ENCODE data around the gene GIMAP2.
"Not testable (repeated sequence)": the region's sequence is repeated elsewhere in the genome, so short reads cannot be mapped to it uniquely, and the experiment has no call there.

Gene GIMAP2

DNA sequence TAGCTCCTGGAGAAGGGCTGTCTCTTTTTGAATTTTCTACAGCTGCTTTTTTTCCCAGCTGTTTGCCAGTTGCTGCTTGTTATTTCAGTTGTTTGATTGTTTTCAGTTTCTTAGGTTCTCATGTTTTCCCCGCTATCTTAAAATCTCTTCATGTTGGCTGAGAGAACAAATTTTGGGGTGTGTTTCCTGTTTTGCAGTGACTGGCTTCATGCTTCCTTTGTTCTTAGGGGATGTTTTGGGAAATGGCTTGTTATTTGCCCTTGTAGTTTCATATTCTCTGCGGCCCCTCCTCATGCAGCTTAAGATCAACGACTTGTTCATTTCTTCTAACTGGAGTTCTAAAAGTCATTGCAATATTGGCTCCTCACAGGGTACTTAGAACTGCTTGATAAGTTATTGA, 8.7 kb upstream of the GIMAP2 start:
- DNase-seq (ENCODE audit: low read depth, low spot score): not testable (repeated sequence)

DNA sequence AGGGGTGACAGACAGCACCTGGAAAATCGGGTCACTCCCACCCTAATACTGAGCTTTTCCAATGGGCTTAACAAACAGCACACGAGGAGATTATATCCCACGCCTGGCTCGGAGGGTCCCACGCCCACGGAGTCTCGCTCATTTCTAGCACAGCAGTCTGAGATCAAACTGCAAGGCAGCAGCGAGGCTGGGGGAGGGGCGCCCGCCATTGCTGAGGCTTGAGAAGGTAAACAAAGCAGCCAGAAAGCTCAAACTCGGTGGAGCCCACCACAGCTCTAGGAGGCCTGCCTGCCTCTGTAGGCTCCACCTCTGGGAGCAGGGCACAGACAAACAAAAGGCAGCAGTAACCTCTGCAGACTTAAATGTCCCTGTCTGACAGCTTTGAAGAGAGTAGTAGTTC, 6.9 kb upstream of the GIMAP2 start:
- not testable (repeated sequence) for DNase-seq (ENCODE audit: low read depth, low spot score)

DNA sequence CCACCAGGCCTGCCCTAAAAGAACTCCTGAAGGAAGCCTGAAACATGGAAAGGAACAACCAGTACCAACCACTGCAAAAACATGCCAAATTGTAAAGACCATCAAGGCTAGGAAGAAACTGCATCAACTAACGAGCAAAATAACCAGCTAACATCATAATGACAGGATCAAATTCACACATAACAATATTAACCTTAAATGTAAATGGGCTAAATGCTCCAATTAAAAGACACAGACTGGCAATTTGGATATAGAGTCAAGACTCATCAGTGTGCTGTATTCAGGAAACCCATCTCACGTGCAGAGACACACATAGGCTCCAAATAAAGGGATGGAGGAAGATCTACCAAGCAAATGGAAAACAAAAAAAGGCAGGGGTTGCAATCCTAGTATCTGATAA, 5.1 kb upstream of the GIMAP2 start:
- not testable (repeated sequence) for DNase-seq (ENCODE audit: low read depth, low spot score)

DNA sequence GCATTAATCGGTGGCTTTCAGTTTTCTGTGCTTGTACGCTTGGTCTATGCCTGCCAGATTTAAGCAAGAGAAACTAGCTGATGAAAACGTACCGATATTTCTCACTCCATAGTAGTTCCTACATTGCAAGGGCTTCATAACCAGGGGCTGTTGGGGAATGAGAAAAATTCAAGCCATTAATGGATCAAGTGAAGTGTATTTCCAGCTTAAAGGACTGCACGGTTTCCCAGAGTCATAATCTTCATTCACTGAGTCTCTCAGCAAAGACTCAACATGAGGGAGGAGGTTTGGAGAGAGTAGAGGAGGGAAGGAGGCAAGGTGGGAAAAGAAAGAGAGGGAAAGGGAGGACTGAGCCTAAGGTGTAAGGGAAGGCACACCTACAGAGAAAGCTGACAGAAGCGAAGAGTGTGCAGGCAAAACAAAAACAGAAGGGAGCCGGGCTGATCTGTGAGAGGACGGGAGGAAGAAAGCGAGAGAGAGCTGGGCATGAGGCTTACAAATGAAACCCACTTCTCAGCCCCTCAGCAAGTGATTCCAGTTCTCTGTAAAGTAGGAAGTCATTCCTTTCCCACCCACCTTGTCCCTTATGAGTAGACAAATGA, 625 bp downstream of the GIMAP2 start:
- no peak for DNase-seq (ENCODE audit: low read depth, low spot score)

DNA sequence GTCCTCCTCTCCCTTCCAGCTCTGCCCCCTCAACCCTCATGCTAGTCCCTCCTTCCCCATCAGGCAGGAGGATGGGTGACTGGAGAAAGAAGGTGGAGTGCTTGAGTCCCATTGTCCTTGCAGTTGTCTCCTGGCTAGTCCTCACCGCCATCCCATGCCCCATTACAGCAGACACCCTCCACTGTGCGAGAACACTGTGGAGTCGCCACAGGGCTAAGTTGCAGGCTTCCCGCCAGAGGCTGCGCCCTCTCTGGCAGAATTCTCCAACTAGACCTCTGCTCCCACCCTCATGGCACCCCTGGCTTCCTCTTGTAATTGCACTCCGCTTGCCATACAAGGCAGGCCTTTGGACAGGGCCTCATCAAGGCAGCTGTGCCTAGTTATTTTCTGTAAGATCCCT, 3.1 kb downstream of the GIMAP2 start:
- DNase-seq (ENCODE audit: low read depth, low spot score): no peak

DNA sequence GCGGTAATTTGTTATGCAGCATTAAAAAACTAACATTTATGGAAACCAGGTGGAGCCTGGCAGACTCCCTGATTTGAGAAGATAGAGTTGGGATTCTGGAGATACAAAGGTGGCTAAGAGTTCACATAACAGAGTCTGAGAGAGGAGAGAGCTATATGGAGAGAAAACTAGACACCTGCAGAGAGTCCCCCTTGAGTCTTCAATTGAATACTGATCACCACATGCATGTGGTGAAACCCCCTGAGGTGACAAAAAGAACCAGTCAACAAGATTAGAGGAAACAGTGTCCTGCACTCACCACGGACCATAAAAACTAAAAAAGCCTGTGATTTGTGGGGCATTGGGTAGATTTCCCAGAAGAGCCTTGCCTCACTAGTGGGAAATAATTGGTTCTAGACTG, 10.1 kb downstream of the GIMAP2 start:
- no peak for DNase-seq (ENCODE audit: low read depth, low spot score)

DNA sequence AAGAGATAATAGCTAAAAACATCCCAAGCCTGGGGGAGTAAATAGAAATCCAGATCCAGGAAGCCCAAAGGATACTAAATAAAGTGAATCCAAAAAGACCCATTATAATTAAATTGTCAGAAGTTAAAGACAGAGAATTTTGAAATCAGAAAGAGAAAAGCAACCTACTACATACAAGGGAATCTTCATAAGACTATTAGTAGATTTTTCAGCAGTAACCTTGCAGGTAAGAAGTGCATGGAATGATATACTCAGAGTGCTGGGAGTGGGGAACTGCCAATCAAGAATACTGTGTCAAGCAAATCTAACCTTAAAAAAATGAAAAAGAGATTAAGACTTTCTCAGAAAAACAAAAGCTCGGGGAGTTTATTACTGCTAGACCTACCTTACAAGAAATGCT, 17.7 kb downstream of the GIMAP2 start:
- no peak for DNase-seq (ENCODE audit: low read depth, low spot score)

DNA sequence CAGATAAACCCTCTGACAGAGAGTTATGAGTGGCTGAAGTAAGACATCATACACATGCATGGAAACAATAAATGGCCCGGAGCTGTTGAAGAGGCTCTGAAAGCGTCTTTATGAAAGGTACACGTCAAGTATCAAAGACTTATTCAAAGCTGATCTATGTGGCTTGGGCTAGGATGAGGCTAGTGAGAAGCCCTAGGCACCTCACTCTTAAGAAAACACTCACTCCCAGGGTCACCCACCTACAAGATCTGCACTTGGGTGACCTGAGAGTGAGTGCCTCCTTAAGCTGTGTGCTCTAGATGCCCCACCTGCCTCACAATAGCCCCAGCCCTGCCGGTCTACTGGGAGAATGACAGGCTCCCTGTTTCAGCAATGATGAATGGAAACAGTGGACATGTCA, 29.8 kb downstream of the GIMAP2 start:
- DNase-seq (ENCODE audit: low read depth, low spot score): no peak

DNA sequence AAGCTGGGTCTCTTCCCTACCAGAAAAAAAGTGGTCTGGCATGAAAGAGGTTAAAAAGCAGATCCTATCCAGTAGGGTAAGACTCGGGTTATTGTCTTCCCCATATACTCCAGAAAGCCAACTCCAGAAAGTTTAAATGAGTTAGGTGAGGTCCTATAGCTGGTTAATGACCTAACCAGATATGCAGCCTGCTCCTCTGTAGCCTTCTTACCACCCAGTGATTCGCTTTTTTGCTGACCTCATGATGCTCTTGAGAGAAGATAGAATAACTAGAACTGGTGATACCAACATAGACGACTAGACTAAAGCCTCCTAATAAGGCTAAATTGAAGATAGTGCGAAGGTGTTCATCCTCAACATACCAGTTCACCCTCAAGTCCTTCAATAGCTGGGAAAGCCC, 30.2 kb downstream of the GIMAP2 start:
- DNase-seq (ENCODE audit: low read depth, low spot score): no peak

DNA sequence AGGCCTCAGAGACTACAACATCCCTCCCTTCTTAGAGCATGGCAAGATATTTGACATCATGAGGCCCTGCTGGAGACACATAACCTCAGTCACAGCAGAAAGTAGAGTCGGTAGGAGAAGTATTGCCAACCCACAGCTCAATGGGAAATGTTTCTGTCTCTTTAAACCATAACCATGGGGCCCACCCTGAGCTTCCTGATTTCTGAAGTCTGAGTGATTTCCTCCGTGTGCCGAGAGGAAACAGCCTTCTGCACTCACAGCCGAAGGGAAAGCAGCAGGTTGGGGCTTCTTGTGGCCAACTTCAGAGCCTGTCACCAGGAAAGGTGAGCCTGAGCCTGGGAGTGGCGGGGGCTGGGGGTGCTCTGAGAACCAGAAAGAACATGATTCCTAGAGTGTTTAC, 30.9 kb downstream of the GIMAP2 start, which contains the start of gene GIMAP1:
Gene GIMAP1, plus strand, starts transcription at position 246 of the 400 bp plus-strand sequence. CDS start 2,435 bp downstream, outside the sequence.
- DNase-seq (ENCODE audit: low read depth, low spot score): no peak

DNA sequence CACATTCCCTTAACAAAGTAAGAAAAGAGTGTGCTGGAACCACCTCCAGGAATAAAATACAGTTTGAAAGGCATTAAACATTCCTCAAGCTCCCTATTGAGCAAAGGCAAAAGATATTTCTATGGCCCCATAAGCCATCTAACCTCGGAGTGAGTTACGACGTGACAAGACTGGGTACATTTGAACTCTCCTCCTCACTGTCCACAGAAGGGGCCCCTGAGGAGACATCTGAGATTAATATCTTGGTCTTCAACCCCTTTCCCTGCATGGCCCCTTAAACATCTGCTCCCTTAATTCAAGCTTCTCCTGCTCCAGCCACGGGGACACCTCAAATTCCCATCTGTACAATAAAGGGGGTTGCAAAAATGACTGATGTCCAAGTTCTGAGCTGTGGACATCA, 31.4 kb downstream of the GIMAP2 start:
- no peak for DNase-seq (ENCODE audit: low read depth, low spot score)

DNA sequence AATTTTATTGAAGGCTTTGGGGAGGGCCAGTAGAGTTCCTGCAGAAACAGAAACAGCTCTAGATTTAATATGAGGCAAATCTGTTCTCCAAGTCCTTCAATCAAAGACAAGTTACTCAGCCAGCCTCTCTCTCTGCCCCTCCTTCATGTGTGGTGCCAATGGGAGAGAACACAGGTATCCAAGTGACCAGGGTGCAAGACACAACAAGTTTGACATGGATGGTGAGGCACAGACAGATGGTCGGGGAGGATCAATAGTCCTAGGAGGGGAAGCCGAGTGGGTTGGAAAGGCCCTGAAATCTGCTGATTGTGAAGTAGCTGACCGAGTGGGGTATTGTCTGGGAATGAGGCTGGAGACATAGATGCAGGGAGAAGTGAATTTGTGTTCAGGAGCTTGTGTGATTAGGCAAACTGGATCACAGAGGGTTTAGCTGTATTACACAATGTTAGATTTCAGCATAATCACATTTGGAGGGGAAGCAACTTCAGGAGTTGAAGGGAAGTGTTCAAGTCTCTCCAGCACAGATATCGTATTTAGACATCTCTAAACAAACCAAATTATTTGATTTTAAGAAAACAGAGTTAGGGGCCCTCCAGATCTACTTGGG, 32.4 kb downstream of the GIMAP2 start:
- DNase-seq (ENCODE audit: low read depth, low spot score): no peak

DNA sequence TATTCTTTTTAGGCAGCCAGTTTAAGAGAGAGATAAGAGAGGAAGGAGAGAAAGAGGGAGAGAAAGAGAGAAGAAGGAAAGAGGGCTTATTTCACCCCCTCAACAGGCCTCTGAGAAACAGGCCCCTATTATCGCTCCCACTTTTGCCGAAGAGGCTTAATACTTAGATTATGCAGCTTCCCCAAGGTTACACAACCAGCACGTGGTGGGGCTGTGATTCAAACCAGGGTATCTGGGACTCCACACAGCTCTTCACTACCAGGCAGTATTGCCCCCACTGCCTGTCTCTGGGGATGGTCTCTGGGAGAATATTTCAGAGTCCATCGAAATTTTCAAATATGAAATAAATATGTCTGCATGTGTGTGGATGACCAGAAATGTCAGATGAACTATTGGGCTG, 33.9 kb downstream of the GIMAP2 start:
- no peak for DNase-seq (ENCODE audit: low read depth, low spot score)

DNA sequence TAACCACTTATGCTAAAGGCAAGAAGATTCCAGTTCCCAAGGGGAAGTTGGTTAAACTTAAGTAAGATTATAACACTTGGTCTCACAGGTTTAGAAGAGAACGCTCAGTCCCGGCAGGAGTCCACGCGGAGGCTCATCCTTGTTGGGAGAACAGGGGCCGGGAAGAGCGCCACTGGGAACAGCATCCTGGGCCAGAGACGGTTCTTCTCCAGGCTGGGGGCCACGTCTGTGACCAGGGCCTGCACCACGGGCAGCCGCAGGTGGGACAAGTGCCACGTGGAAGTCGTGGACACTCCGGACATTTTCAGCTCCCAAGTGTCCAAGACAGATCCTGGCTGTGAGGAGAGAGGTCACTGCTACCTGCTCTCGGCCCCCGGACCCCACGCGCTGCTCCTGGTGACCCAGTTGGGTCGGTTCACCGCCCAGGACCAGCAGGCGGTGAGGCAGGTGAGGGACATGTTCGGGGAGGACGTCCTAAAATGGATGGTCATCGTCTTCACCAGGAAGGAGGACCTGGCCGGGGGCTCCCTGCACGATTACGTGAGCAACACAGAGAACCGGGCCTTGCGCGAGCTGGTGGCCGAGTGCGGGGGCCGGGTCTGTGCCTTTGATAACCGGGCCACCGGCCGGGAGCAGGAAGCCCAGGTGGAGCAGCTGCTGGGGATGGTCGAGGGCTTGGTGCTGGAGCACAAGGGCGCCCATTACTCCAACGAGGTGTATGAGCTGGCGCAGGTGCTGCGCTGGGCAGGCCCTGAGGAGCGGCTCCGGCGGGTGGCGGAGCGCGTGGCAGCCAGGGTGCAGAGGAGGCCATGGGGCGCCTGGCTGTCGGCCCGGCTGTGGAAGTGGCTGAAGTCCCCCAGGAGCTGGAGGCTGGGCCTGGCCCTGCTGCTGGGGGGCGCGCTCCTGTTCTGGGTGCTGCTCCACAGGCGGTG, 34.7 kb downstream of the GIMAP2 start:
- no peak for DNase-seq (ENCODE audit: low read depth, low spot score)

DNA sequence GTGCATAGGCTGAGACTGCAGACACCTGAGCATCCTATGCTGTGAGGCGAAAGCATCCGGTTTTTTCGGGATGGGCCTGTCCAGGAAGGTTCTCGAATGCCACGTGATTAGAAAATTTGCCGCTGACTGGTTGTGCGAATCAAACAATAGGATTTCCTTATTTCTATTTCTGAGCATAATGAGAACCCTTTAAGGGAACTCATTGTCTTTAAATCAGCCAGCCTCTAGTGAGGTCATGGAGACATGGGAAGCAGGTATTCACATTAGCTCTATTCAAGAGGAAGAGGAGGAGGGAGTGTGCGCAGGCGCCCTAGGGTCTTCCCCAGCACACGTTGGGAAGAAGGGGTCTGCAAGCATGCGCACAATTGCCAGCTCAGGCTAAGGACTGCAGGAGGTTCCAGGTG, 36.5 kb downstream of the GIMAP2 start:
- no peak for DNase-seq (ENCODE audit: low read depth, low spot score)

DNA sequence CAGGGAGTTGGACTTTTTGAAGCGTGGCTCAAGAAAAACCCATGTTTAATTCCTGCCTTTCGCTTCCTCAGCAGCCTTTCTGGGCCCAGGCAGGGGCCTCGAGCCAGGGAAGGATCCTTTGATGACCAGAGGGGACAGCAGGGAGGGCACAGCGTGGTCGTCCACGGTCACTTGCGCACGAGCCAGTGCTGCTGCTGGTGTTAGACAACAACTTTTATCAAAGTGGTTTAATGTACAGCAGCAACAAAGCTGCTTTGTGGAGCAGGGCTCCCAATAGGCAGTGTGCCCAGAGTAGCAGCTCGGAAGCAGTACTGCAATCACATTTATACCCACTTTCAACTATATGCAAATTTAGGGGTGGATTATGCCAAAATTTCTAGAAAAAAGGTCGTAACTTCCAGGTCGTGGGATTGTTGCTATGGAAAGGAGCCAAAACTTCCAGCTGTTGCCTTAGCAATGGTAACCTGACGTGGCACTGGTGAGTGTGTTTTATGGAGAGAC, 37.0 kb downstream of the GIMAP2 start:
- DNase-seq (ENCODE audit: low read depth, low spot score): no peak

DNA sequence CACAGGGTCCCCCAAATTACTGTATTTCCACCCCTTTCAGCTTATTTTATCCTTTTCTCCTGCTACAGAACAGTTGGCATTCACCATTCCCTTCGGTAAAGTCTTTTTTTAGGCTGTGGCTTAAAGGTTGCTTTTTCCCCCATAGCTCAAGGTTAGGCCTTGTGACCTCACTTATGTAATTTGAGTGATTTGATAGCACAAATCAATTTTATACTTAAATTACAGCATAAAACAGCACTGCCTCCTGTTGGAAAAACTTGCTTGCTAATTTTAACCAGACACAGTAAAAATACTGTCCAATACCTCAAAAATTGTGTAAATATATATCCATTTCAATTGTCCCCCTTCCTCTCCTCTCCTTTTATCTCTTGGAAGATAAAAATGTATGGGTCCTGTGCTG, 38.0 kb downstream of the GIMAP2 start:
- DNase-seq (ENCODE audit: low read depth, low spot score): no peak

DNA sequence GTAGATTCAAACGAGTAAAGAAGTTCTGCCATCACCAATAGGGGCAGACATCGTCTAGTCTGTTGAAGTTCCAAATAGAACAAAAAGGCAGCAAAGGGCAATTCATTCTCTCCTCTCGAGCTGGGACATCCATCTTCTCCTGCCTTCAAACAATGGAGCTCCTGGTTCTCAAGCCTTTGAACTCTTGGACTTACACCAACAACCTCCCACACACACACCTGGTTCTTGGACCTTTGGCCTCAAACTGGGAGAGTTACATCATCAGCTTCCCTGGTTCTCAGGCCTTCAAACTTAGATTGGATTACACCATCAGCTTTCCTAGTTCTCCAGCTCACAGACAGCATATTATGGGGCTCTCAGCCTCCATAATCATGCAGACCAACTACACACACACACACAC, 41.9 kb downstream of the GIMAP2 start:
- no peak for DNase-seq (ENCODE audit: low read depth, low spot score)

DNA sequence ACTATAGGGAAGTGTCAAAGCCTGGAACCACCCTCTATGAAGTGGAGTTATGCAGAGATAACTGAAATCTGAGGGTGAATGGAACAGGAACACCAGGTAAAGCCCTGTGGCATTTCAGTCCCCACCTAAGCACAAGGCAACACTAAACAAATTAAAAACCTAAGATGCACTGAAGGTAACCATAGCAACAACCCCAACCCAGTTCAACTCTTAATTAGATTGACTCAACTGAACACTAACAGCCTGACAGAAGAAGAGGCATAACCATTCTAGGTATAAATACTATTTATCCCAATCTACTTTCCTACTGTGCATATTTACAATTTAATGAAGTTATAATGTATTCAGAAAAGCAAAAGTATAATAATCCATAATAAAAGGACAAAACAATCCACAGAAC, 42.5 kb downstream of the GIMAP2 start:
- DNase-seq (ENCODE audit: low read depth, low spot score): no peak

DNA sequence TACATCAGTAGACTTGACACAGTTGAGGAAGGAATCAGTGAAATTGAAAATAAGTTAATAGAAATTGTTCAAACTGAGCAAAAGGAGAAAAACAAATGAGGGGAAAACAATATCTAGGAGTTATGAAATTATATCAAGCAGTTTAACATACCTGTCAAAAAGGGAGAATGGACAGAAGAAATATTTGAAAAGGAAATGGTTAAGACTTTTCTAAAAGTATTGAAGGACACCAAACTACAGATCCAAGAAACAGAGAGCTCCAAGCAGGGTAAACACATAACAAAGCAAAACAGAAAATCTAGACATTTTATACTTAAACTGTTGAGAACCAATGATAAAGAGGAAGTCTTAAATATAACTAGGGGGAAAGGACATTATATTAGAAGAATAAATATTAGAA, 43.1 kb downstream of the GIMAP2 start:
- no peak for DNase-seq (ENCODE audit: low read depth, low spot score)

DNA sequence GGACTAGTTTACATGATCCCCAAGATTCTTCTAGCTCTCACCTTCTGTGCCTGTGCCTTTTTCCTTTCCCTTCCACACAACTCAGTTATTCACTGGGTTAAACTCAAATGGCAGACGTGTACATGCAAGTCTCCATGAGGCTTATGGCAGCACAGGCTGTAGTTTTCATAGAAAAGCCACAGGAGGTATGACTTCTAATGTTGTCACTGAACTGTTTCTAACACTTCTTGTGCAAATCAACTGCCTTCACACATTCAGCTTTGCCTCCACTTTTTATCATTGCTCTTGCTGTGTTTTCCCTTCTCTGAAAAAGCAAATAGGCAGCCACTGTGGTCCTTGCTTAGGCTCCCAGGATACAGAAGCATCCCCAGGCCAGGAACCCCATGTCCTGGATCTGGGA, 46.4 kb downstream of the GIMAP2 start:
- no peak for DNase-seq (ENCODE audit: low read depth, low spot score)

DNA sequence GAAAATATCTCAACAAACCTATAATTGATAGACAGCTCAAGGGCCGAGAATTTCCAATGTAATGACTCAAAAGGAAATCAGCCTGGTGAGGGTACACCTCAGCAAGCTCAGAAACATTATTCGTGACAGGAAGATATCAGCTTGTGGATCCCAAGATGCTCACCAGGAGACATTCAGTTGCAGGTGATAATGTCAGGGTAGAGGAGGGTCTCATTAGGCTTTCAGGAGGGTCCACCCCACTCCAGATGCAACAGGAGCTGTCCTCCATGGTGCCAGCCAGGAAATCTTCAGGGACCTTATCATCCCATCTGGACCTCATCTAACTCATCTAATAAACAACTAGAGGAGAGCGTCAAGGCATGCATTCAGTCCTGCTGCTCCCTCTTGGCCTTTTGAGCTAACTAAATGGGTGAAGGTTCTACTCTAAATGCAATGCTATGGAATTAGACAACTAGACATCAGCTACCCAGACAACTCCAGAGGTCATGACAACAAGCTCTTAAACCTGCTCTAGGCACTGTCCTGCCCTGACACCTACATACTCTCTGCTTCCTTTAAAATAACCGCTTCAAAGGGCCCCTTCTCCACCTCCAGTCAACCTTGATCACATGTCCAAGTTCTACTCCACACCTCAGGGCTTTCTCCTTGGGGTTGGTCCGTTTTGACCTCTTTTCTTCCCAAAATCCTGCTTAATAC, 47.4 kb downstream of the GIMAP2 start:
- no peak for DNase-seq (ENCODE audit: low read depth, low spot score)

Measured in activated CD4-positive, CD25-positive, alpha-beta regulatory T cell treated with anti-CD3 and anti-CD28 coated beads, Interleukin-2, amount 50 U/mL, for 16 hours (primary cell).